Measurements from ENCODE around the gene GRIK2.

DNA sequence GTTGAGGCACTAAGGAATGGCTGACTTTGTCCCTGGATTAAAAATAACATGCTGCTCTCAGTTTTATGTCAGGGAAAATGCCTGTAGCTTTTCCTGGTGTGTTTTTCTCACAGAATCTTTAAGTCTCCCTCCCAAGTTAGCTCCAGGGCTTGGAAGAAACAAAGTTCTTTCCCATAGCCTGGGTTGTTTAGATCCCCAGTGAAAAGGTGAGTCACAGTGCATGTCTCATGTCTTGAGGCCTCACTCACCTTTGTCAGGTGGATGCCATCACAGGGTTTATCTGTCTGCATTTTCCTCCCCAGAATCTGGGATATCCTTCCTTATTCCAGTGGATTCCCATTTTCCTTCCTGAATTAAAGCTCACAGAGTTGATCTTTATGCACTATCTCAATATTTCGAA, 722.4 kb downstream of the GRIK2 start:
- TF ChIP-seq, protein P1, sequence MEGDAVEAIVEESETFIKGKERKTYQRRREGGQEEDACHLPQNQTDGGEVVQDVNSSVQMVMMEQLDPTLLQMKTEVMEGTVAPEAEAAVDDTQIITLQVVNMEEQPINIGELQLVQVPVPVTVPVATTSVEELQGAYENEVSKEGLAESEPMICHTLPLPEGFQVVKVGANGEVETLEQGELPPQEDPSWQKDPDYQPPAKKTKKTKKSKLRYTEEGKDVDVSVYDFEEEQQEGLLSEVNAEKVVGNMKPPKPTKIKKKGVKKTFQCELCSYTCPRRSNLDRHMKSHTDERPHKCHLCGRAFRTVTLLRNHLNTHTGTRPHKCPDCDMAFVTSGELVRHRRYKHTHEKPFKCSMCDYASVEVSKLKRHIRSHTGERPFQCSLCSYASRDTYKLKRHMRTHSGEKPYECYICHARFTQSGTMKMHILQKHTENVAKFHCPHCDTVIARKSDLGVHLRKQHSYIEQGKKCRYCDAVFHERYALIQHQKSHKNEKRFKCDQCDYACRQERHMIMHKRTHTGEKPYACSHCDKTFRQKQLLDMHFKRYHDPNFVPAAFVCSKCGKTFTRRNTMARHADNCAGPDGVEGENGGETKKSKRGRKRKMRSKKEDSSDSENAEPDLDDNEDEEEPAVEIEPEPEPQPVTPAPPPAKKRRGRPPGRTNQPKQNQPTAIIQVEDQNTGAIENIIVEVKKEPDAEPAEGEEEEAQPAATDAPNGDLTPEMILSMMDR (conservative IDR thresholded peaks at IDR 0.05 in 1 of 2, IDR thresholded peaks at IDR 0.05 in 1 of 2; ENCODE audit: extremely low read depth in 1 of 2, insufficient read depth in 1 of 2, low read depth in 1 of 2, low read length in 2 of 2), result no peak
- no peak for TF ChIP-seq EZH2 (IDR thresholded peaks at IDR 0.05; ENCODE audit: borderline replicate concordance, low read length)

All from mammary epithelial cell (primary cell).